Liver (tissue), 9 donors: ENCODE data around the gene ATAD3C. TPM values are rescaled to one million over a fixed set of nuclear protein-coding genes. Genes with fewer than 3 reads are reported as not detected.
"Not testable (repeated sequence)": the region's sequence is repeated elsewhere in the genome, so short reads cannot be mapped to it uniquely, and the experiment has no call there.

Source experiments
- DNase-seq: peaks from one replicate; pipeline ENCODE4 v3.0.0-alpha.2; 2017; ENCODE audit warnings: low spot score
- H3K27ac ChIP-seq, 2 donors: one replicate each; pipeline ENCODE4 v1.7.0; 2013; ENCODE audit warnings: inconsistent platforms in 2 of 2, low read length in 2 of 2, control low read depth in 1 of 2, low read depth in 1 of 2, mild to moderate bottlenecking in 1 of 2
- H3K27me3 ChIP-seq, 4 donors: one replicate each; pipeline versions ENCODE4 v1.6.1 to v1.7.0; 2013; ENCODE audit warnings: low read length in 3 of 4, inconsistent platforms in 1 of 4, mild to moderate bottlenecking in 1 of 4, moderate library complexity in 1 of 4; ENCODE audit not compliant: control insufficient read depth in 4 of 4, insufficient read depth in 4 of 4
- H3K36me3 ChIP-seq, 4 donors: one replicate each; pipeline versions ENCODE4 v1.6.1 to v1.7.0; 2013; ENCODE audit warnings: low read length in 3 of 4, mild to moderate bottlenecking in 3 of 4, low read depth in 1 of 4, moderate library complexity in 1 of 4; ENCODE audit not compliant: control insufficient read depth in 4 of 4, insufficient read depth in 3 of 4
- H3K4me1 ChIP-seq, 4 donors: one replicate each; pipeline versions ENCODE4 v1.6.1 to v1.7.0; 2013; ENCODE audit warnings: low read length in 3 of 4, mild to moderate bottlenecking in 3 of 4, moderate library complexity in 1 of 4; ENCODE audit not compliant: control insufficient read depth in 4 of 4, insufficient read depth in 4 of 4
- H3K4me3 ChIP-seq, 3 donors: one replicate each; pipeline versions ENCODE4 v1.6.1 to v1.7.0; 2013; ENCODE audit warnings: low read length in 3 of 3, control low read depth in 1 of 3, low read depth in 1 of 3, mild to moderate bottlenecking in 1 of 3
- H3K9ac ChIP-seq, 2 donors: one replicate each; pipeline ENCODE4 v1.7.0; 2013; ENCODE audit warnings: low read length in 2 of 2, mild to moderate bottlenecking in 2 of 2, moderate library complexity in 2 of 2, control low read depth in 1 of 2, low read depth in 1 of 2
- H3K9me3 ChIP-seq, 4 donors: one replicate each; pipeline versions ENCODE4 v1.6.1 to v1.7.0; 2013; ENCODE audit warnings: low read length in 3 of 4; ENCODE audit not compliant: control insufficient read depth in 4 of 4
- EGR1 ChIP-seq, 2 donors: IDR thresholded peaks; 2 replicates each; pipeline ENCODE4 v1.6.1; 2016 to 2018; ENCODE audit warnings: antibody characterized with exemption in 2 of 2, low read depth in 2 of 2
- FOXA1 ChIP-seq: IDR thresholded peaks from 2 replicates; pipeline ENCODE4 v1.6.1; 2016; ENCODE audit warnings: antibody characterized with exemption
- FOXA2 ChIP-seq: IDR thresholded peaks from 2 replicates; pipeline ENCODE4 v1.6.1; 2016; ENCODE audit warnings: antibody characterized with exemption
- GABPA ChIP-seq, 2 donors: IDR thresholded peaks in 1 of 2; conservative IDR thresholded peaks in 1 of 2; 2 replicates each; pipeline ENCODE4 v1.6.1; 2016; ENCODE audit warnings: antibody characterized with exemption in 2 of 2, mild to moderate bottlenecking in 1 of 2, moderate library complexity in 1 of 2
- HNF4A ChIP-seq, 2 donors: conservative IDR thresholded peaks; 2 replicates each; pipeline ENCODE4 v1.6.1; 2016; ENCODE audit warnings: antibody characterized with exemption in 2 of 2, mild to moderate bottlenecking in 2 of 2
- HNF4G ChIP-seq: IDR thresholded peaks from 2 replicates; pipeline ENCODE4 v1.6.1; 2016; ENCODE audit warnings: antibody characterized with exemption
- JUND ChIP-seq, 2 donors: IDR thresholded peaks; 2 replicates each; pipeline ENCODE4 v1.6.1; 2016; ENCODE audit warnings: antibody characterized with exemption in 2 of 2
- NR2F2 ChIP-seq: IDR thresholded peaks from 2 replicates; pipeline ENCODE4 v1.6.1; 2016; ENCODE audit warnings: antibody characterized with exemption
- RAD21 ChIP-seq, 2 donors: IDR thresholded peaks; 2 replicates each; pipeline ENCODE4 v1.6.1; 2016; ENCODE audit warnings: antibody characterized with exemption in 2 of 2, mild to moderate bottlenecking in 2 of 2
- RXRA ChIP-seq, 2 donors: IDR thresholded peaks; 2 replicates each; pipeline ENCODE4 v1.6.1; 2017 to 2018; ENCODE audit warnings: antibody characterized with exemption in 2 of 2, mild to moderate bottlenecking in 1 of 2
- SP1 ChIP-seq: IDR thresholded peaks from 2 replicates; pipeline ENCODE4 v1.6.1; 2018; ENCODE audit warnings: antibody characterized with exemption, mild to moderate bottlenecking
- TAF1 ChIP-seq: conservative IDR thresholded peaks from 2 replicates; pipeline ENCODE4 v1.6.1; 2016; ENCODE audit warnings: antibody characterized with exemption, mild to moderate bottlenecking
- YY1 ChIP-seq: IDR thresholded peaks from 2 replicates; pipeline ENCODE4 v1.6.1; 2016; ENCODE audit warnings: antibody characterized with exemption, mild to moderate bottlenecking
- WGBS: extraction: QIAGEN DNeasy Blood & Tissue Kit; methylation state at CpG from one replicate; pipeline ENCODE4 v1.1.7; 2013; 5-methylcytosine and 5-hydroxymethylcytosine counted together
- polyA plus RNA-seq, 2 donors: library from polyadenylated mRNA; stranded (reverse) in 1 of 2; unstranded in 1 of 2; fragments of 200-250 nt in 1 of 2; fragments of >200 nt in 1 of 2; fragmentation: Nextera tagmentation in 1 of 2; extraction: Ambion mirVana in 1 of 2; gene quantifications; one replicate each; pipeline versions ENCODE4 v1.2.1 to v1.2.3, GENCODE V29; 2013 to 2015
- total RNA-seq, 2 donors: library from RNA; depleted of rRNA; stranded (reverse); fragments of >200 nt; gene quantifications; one replicate each; pipeline ENCODE4 v1.2.3, GENCODE V29; 2014
- TF ChIP-seq, protein P1 (sequence below): fragments of 150-350 bp; IDR thresholded peaks from 2 replicates; pipeline ENCODE4 v1.5.1; 2017; ENCODE audit warnings: improper control_type of control experiment, low read depth, low read length; ENCODE audit not compliant: missing input control
- TF ChIP-seq, protein P2 (sequence below): IDR thresholded peaks from 2 replicates; pipeline ENCODE4 v1.6.1; 2016; ENCODE audit warnings: antibody characterized with exemption
- TF ChIP-seq, protein P3 (sequence below): IDR thresholded peaks from 2 replicates; pipeline ENCODE4 v1.6.1; 2016; ENCODE audit warnings: antibody characterized with exemption, mild to moderate bottlenecking
- TF ChIP-seq, protein P4 (sequence below): IDR thresholded peaks from 2 replicates; pipeline ENCODE4 v1.6.1; 2016; ENCODE audit warnings: antibody characterized with exemption
- TF ChIP-seq, protein P5 (sequence below): IDR thresholded peaks from 2 replicates; pipeline ENCODE4 v1.6.1; 2016; ENCODE audit warnings: antibody characterized with exemption
- donor health status: healthy.
- donor health status: healthy.
- donor health status: healthy.
- donor health status: healthy.
- donor health status: healthy.

Gene ATAD3C
- total and polyA plus RNA-seq, 4 donors, result 0.19 to 4.8 (median 0.88) TPM

DNA sequence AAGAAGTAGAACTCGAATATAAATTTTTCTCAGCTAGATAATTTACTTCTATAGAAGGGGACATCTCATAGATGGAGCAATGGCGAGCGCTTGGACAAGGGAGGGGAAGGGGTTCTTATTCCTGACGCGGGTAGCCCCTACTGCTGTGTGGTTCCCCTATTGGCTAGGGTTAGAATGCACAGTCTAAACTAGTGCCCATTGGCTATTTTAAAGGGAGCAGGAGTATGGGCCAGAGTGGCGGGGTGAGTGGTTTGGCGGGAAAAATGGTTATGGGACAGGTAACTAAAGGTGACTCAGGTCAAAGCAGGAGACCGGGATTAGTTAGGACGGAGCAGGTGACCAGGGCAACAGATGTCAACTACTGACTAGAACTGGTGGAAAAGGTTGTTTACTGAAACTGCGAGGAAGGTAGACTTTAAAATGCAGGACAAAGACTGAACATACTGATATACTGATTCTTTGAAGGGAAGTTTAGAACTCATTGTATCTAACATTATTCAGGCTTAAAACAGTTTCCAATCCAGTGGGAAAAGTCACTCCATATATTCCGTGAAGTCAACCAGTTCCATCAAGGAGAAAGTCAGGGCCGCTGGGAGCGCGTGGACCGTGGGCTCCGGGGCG is 61.5 kb downstream of the ATAD3C start (continued):
- TF ChIP-seq, protein P1, sequence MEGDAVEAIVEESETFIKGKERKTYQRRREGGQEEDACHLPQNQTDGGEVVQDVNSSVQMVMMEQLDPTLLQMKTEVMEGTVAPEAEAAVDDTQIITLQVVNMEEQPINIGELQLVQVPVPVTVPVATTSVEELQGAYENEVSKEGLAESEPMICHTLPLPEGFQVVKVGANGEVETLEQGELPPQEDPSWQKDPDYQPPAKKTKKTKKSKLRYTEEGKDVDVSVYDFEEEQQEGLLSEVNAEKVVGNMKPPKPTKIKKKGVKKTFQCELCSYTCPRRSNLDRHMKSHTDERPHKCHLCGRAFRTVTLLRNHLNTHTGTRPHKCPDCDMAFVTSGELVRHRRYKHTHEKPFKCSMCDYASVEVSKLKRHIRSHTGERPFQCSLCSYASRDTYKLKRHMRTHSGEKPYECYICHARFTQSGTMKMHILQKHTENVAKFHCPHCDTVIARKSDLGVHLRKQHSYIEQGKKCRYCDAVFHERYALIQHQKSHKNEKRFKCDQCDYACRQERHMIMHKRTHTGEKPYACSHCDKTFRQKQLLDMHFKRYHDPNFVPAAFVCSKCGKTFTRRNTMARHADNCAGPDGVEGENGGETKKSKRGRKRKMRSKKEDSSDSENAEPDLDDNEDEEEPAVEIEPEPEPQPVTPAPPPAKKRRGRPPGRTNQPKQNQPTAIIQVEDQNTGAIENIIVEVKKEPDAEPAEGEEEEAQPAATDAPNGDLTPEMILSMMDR, result no peak
- TF ChIP-seq RAD21 (IDR thresholded peaks at IDR 0.05) (no peak), SP1 (no peak), GABPA (IDR thresholded peaks at IDR 0.05 in 1 of 2, conservative IDR thresholded peaks at IDR 0.05 in 1 of 2) (no peak), EGR1 (IDR thresholded peaks at IDR 0.05; ENCODE audit: low read depth in 2 of 2) (no peak)
- TF ChIP-seq, protein P2, sequence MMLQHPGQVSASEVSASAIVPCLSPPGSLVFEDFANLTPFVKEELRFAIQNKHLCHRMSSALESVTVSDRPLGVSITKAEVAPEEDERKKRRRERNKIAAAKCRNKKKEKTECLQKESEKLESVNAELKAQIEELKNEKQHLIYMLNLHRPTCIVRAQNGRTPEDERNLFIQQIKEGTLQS, result no peak

DNA sequence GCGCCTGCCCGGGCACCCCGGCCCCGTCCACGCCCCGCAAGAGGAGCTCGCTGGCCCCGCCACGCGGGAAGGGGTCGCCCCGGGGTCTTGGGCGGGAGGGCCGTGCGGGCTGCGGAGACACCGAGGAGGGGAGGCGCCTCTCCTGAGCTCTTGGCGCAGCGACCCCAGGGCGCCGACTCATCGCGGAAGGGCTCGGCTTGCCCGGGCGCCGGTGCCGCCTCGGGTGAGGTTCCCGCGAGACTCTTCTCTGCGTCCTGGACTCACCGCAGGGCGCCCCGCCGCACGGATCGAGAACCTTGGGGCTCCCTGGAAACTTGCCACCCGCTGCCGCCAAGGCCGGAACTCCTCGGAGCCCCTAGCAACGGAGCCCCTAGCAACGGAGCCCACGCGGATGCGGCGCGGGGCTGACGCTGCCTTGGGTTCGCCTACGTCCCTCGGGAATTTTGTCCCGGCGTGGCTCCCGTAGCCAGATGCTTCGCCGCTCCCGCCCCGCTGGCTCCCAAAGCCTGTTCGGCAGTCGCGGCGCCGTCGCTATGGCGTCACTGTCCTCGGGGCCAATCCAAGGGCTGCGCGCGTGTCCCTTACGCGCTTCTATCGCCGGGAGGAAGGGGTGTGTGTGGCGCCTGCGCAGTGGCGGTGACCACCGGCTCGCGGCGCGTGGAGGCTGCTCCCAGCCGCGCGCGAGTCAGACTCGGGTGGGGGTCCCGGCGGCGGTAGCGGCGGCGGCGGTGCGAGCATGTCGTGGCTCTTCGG is 62.2 kb downstream of the ATAD3C start, which contains the start of gene ATAD3A:
ATAD3A (plus strand) TSS at position 630 of the 753 bp plus-strand sequence; CDS start at position 737, 107 bp downstream.
- Histone ChIP-seq H3K9ac (peak within 1 kb of the TSS; percentile 49 to 63), H3K4me3 (peak within 1 kb of the TSS; percentile 76 to 97 (median 89)), H3K27ac (peak within 1 kb of the TSS; percentile 89 to 92), H3K36me3 (peaks cover 0 to under 1% (median 0%) of the 10 kb centered on the region in 4 donors), H3K27me3 (no peaks in the 10 kb centered on the region), H3K4me1 (peaks cover 6 to 18% (median 13%) of the 10 kb centered on the region in 4 donors), H3K9me3 (no peaks in the 10 kb centered on the region)
- TF ChIP-seq, protein P2, result no peak
- TF ChIP-seq, protein P1, result no peak
- TF ChIP-seq, protein P3, sequence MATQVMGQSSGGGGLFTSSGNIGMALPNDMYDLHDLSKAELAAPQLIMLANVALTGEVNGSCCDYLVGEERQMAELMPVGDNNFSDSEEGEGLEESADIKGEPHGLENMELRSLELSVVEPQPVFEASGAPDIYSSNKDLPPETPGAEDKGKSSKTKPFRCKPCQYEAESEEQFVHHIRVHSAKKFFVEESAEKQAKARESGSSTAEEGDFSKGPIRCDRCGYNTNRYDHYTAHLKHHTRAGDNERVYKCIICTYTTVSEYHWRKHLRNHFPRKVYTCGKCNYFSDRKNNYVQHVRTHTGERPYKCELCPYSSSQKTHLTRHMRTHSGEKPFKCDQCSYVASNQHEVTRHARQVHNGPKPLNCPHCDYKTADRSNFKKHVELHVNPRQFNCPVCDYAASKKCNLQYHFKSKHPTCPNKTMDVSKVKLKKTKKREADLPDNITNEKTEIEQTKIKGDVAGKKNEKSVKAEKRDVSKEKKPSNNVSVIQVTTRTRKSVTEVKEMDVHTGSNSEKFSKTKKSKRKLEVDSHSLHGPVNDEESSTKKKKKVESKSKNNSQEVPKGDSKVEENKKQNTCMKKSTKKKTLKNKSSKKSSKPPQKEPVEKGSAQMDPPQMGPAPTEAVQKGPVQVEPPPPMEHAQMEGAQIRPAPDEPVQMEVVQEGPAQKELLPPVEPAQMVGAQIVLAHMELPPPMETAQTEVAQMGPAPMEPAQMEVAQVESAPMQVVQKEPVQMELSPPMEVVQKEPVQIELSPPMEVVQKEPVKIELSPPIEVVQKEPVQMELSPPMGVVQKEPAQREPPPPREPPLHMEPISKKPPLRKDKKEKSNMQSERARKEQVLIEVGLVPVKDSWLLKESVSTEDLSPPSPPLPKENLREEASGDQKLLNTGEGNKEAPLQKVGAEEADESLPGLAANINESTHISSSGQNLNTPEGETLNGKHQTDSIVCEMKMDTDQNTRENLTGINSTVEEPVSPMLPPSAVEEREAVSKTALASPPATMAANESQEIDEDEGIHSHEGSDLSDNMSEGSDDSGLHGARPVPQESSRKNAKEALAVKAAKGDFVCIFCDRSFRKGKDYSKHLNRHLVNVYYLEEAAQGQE, result peak; percentile 53
- TF ChIP-seq JUND (IDR thresholded peaks at IDR 0.05) (no peak), NR2F2 (no peak), RXRA (IDR thresholded peaks at IDR 0.05) (peak; percentile 37 to 45), FOXA1 (peak; percentile 42), RAD21 (IDR thresholded peaks at IDR 0.05) (no peak), EGR1 (IDR thresholded peaks at IDR 0.05; ENCODE audit: low read depth in 2 of 2) (no peak), HNF4A (conservative IDR thresholded peaks at IDR 0.05) (peak in 1 of 2 donors; percentile 37), FOXA2 (no peak), GABPA (IDR thresholded peaks at IDR 0.05 in 1 of 2, conservative IDR thresholded peaks at IDR 0.05 in 1 of 2) (peak in 1 of 2 donors; percentile 89), YY1 (peak; percentile 91), HNF4G (no peak), SP1 (peak; percentile 78), TAF1 (no peak)
- TF ChIP-seq, protein P4, sequence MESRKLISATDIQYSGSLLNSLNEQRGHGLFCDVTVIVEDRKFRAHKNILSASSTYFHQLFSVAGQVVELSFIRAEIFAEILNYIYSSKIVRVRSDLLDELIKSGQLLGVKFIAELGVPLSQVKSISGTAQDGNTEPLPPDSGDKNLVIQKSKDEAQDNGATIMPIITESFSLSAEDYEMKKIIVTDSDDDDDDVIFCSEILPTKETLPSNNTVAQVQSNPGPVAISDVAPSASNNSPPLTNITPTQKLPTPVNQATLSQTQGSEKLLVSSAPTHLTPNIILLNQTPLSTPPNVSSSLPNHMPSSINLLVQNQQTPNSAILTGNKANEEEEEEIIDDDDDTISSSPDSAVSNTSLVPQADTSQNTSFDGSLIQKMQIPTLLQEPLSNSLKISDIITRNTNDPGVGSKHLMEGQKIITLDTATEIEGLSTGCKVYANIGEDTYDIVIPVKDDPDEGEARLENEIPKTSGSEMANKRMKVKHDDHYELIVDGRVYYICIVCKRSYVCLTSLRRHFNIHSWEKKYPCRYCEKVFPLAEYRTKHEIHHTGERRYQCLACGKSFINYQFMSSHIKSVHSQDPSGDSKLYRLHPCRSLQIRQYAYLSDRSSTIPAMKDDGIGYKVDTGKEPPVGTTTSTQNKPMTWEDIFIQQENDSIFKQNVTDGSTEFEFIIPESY, result peak; percentile 97
- TF ChIP-seq, protein P5, sequence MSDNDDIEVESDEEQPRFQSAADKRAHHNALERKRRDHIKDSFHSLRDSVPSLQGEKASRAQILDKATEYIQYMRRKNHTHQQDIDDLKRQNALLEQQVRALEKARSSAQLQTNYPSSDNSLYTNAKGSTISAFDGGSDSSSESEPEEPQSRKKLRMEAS, result no peak
- WGBS, result under 1% methylated on average over 99 of the region's 99 CpGs
- DNase-seq, result peak; percentile 96

DNA sequence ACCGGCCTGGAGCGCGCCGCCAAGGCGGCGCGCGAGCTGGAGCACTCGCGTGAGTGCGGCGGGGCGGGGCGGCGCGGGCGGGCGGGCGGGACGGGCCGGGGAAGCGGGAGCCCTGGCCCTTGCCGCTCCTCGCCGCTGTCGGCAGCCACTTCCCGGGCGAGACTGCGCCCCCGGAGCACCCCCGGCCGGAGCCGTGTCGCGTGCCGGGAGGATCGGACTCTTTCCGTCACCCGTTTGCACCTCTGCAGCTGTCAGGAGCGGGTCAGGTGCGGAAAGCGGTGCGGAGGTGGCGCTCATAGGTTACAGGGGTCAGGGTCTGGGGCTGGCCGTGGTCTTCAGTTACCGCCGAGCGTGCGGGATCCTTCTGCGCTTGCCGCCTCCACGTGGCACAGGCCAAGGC is 62.9 kb downstream of the ATAD3C start:
- Histone ChIP-seq H3K4me1 (peaks cover 6 to 18% (median 13%) of the 10 kb centered on the region in 4 donors), H3K4me3 (peak overlapping the region in 2 of 3 donors; percentile 60 to 97)
- H3K27ac ChIP-seq, DNase-seq, H3K9me3 ChIP-seq, H3K36me3 ChIP-seq, H3K27me3 ChIP-seq, H3K9ac ChIP-seq: not testable (repeated sequence)
- under 1% methylated on average over 48 of the region's 52 CpGs for WGBS
